PC-3 (cell line): Measurements from ENCODE around the gene C1QTNF5. TPM values are rescaled to one million over a fixed set of nuclear protein-coding genes. Genes with fewer than 3 reads are reported as not detected.

Experiments used
- ATAC-seq: fragments of 200-7000 bp; cut with Tn5 transposase; 2 replicates; pipeline ENCODE4 v1.9.1; 2020; ENCODE audit warnings: mild to moderate bottlenecking, moderate library complexity
- BruUV-seq: library from RNA; stranded (reverse); fragments of 400-500 nt; replicated peaks from 2 replicates; lab custom pipeline; 2021; lab: Mats Ljungman, UMichigan
- CTCF ChIA-PET: fragments of 300-600 bp; sonication (Branson Sonifier 250); formaldehyde crosslinking; loops from one replicate; lab custom pipeline; 2022; ENCODE audit warnings: antibody characterized with exemption; lab: Charles Lee
- POLR2A ChIA-PET: fragments of 300-600 bp; sonication (Branson Sonifier 250); formaldehyde crosslinking; loops from one replicate; lab custom pipeline; 2022; ENCODE audit warnings: antibody characterized with exemption; ENCODE audit not compliant: unreplicated experiment; lab: Charles Lee
- DNase-seq: peaks from one replicate; pipeline ENCODE4 v3.0.0-alpha.2; 2015
- H2AFZ ChIP-seq: fragments of 300-600 bp; sonication (generic); 2 replicates; pipeline ENCODE4 v1.6.0; 2016; ENCODE audit warnings: antibody characterized with exemption, low read length
- H3F3A ChIP-seq: fragments of 300-600 bp; sonication (generic); one replicate; pipeline ENCODE4 v1.6.0; 2017; ENCODE audit warnings: antibody characterized with exemption, low read length, control low read depth, mild to moderate bottlenecking; ENCODE audit not compliant: unreplicated experiment
- H3K27ac ChIP-seq: fragments of 300-600 bp; sonication (generic); 2 replicates; pipeline ENCODE4 v1.5.1; 2016; ENCODE audit warnings: mild to moderate bottlenecking, low read length
- H3K27me3 ChIP-seq: fragments of 300-600 bp; sonication (generic); 2 replicates; pipeline ENCODE4 v1.6.1; 2016; ENCODE audit warnings: low read length, mixed read lengths
- H3K36me3 ChIP-seq: fragments of 300-600 bp; sonication (generic); 2 replicates; pipeline ENCODE4 v1.6.1; 2016; ENCODE audit warnings: low read depth, mixed run types, low read length, mixed read lengths
- H3K4me1 ChIP-seq: fragments of 300-600 bp; sonication (generic); 2 replicates; pipeline ENCODE4 v1.5.1; 2016; ENCODE audit warnings: low read length; ENCODE audit not compliant: insufficient read depth
- H3K4me2 ChIP-seq: fragments of 300-600 bp; sonication (generic); 2 replicates; pipeline ENCODE4 v1.6.0; 2016; ENCODE audit warnings: low read length
- H3K4me3 ChIP-seq: fragments of 300-600 bp; sonication (generic); 2 replicates; pipeline ENCODE4 v1.5.1; 2016; ENCODE audit warnings: mild to moderate bottlenecking, low read length, mixed read lengths
- H3K79me2 ChIP-seq: fragments of 300-600 bp; sonication (generic); 2 replicates; pipeline ENCODE4 v1.6.1; 2017; ENCODE audit warnings: low read length, mixed read lengths
- H3K9ac ChIP-seq: fragments of 300-600 bp; sonication (generic); 2 replicates; pipeline ENCODE4 v1.6.0; 2016; ENCODE audit warnings: mild to moderate bottlenecking, low read length
- H3K9me2 ChIP-seq: fragments of 300-600 bp; sonication (generic); replicated peaks from 2 replicates; pipeline ENCODE4 v1.6.1; 2016; ENCODE audit warnings: mixed run types, low read length, mixed read lengths
- H3K9me3 ChIP-seq: fragments of 300-600 bp; sonication (generic); 2 replicates; pipeline ENCODE4 v1.6.1; 2016; ENCODE audit warnings: low read length, mixed read lengths
- H4K20me1 ChIP-seq: fragments of 300-600 bp; sonication (generic); 2 replicates; pipeline ENCODE4 v1.6.1; 2016; ENCODE audit warnings: low read length, mixed read lengths
- EZH2 ChIP-seq: fragments of 300-600 bp; sonication (generic); IDR thresholded peaks from one replicate; pipeline ENCODE4 v1.6.1; 2017; ENCODE audit warnings: antibody characterized with exemption, mild to moderate bottlenecking, low read length; ENCODE audit not compliant: unreplicated experiment
- EZH2phosphoT487 ChIP-seq: fragments of 300-600 bp; sonication (generic); IDR thresholded peaks from 2 replicates; pipeline ENCODE4 v1.6.1; 2018; ENCODE audit warnings: mild to moderate bottlenecking, antibody characterized with exemption, low read length, borderline replicate concordance
- intact Hi-C: fragments of 100-400 bp; cut with micrococcal nuclease; formaldehyde crosslinking; loops from 2 replicates; pipeline ENCODE4 v1.9.0; 2023
- total RNA-seq: library from RNA; depleted of rRNA; stranded (reverse); fragments of >200 nt; gene quantifications from 2 replicates; pipeline ENCODE4 v1.2.3, GENCODE V29; 2014
- TF ChIP-seq, protein P1 (sequence below): fragments of 300-600 bp; sonication (generic); conservative IDR thresholded peaks from 2 replicates; pipeline ENCODE4 v1.5.1; 2017; ENCODE audit warnings: antibody characterized with exemption, low read depth, mild to moderate bottlenecking, low read length

C1QTNF5 gene
- total RNA-seq, 1 experiment from 2014 or later = 2.0 TPM

DNA sequence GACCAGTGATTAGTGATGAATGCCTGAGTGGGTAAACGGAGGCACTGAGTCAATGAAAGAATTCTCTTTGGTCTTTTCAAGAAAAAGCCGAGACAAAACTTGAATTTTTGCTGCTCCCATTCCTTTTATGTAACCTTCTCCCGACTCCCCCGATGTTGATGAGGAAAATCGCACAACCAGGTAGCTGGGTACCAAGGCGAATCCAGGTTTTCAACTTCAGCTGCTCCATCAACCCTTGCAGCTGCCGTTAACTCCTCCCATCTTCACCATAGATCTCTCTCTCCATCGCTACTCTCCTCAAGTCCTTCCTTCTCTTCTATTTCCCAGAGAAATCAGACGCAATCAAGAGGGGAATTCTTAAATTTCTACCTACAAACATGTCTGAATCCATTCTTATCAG, 41.4 kb upstream of the C1QTNF5 start:
- no peaks in the 10 kb centered on the region for H3F3A ChIP-seq
- no peaks in the 10 kb centered on the region for H4K20me1 ChIP-seq
- intact Hi-C loops = no loop called here
- H3K9me2 ChIP-seq = no peaks in the 10 kb centered on the region
- H3K36me3 ChIP-seq = no peaks in the 10 kb centered on the region
- TSS peak; percentile 93 for BruUV-seq
- H3K4me3 ChIP-seq = peak overlapping the region; percentile 80
- H3K79me2 ChIP-seq = no peaks in the 10 kb centered on the region
- ChIA-PET CTCF (interaction anchor here (1.8 to 2.0 kb wide), 2 partner anchors 44 to 93 kb away, joined by 8 to 14 read pairs; no protein-coding TSS in a partner anchor), POLR2A (no interaction called here)
- H3K27ac ChIP-seq = peak overlapping the region; percentile 25
- no peaks in the 10 kb centered on the region for H3K9me3 ChIP-seq
- ATAC-seq (no peak), DNase-seq (no peak)
- peak overlapping the region; percentile 99 for H3K4me2 ChIP-seq
- TF ChIP-seq, protein P1, sequence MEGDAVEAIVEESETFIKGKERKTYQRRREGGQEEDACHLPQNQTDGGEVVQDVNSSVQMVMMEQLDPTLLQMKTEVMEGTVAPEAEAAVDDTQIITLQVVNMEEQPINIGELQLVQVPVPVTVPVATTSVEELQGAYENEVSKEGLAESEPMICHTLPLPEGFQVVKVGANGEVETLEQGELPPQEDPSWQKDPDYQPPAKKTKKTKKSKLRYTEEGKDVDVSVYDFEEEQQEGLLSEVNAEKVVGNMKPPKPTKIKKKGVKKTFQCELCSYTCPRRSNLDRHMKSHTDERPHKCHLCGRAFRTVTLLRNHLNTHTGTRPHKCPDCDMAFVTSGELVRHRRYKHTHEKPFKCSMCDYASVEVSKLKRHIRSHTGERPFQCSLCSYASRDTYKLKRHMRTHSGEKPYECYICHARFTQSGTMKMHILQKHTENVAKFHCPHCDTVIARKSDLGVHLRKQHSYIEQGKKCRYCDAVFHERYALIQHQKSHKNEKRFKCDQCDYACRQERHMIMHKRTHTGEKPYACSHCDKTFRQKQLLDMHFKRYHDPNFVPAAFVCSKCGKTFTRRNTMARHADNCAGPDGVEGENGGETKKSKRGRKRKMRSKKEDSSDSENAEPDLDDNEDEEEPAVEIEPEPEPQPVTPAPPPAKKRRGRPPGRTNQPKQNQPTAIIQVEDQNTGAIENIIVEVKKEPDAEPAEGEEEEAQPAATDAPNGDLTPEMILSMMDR = no peak
- no peak for TF ChIP-seq EZH2phosphoT487
- TF ChIP-seq EZH2 = no peak
- H2AFZ ChIP-seq = peak overlapping the region; percentile 82
- no peaks in the 10 kb centered on the region for H3K27me3 ChIP-seq
- H3K9ac ChIP-seq = peak overlapping the region; percentile 63
- peaks cover 34% of the 10 kb centered on the region for H3K4me1 ChIP-seq

DNA sequence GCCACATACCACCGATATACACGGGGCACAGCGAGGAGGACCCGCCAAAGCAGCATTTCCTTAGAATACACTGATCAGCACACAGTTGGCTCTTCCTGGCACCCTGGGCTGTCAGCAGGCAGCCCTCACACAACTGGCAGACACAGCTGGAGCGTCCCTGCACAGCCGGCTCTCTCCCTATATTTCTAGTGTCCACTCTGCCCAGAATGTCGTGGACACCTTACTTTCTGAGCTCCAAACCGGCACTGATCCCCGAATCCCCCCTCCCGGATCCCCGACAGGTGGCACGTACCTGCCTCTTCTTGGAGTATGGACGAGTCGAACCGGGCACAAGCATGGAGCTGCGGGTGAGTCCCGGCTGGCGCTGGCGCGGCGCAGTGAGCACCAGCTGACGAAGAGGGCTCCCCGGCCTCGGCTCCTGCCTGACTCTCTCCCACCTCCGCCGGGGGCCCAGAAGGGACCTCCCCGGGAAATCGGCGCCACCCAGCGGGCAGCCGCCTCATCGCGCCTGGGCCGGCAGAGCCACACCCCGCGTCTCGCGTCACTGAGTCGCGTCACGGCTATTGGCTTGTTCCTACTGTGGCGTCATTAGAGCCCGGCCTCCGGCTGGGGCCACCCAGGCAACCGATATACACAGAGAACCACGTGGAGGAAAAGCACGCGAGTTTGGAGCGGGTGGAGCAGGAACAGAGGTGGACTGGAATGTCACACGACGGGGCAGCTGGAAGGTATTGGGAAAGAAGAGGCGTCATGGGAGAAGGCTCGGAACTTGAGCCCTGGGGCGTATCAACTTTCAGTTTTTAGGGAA, 40.7 kb upstream of the C1QTNF5 start, which contains the start of gene USP2:
Gene USP2, minus strand, starts transcription at position 510 of the 808 bp plus-strand sequence. CDS start 8,210 bp downstream, outside the sequence.
- peak within 1 kb of the TSS; percentile 99 for H3K4me2 ChIP-seq
- H3K9me2 ChIP-seq = no peaks in the 10 kb centered on the region
- H3K9me3 ChIP-seq = no peaks in the 10 kb centered on the region
- no peaks in the 10 kb centered on the region for H3F3A ChIP-seq
- peak; percentile 97 for ATAC-seq
- peak within 1 kb of the TSS; percentile 63 for H3K9ac ChIP-seq
- no peaks in the 10 kb centered on the region for H3K27me3 ChIP-seq
- peaks cover 32% of the 10 kb centered on the region for H3K4me1 ChIP-seq
- no TSS peak for BruUV-seq
- no peaks in the 10 kb centered on the region for H3K79me2 ChIP-seq
- ChIA-PET POLR2A (interaction anchor here (0.7 kb wide), 1 partner anchor 43 kb away, joined by 4 read pairs; no protein-coding TSS in a partner anchor), CTCF (interaction anchor here (0.5 to 2.0 kb wide), 8 partner anchors 25 to 260 kb away, joined by 3 to 14 read pairs (median 5); partner anchors contain the start of genes CBL and HINFP)
- TF ChIP-seq, protein P1 = peak; percentile 96
- TF ChIP-seq EZH2 = no peak
- no peaks in the 10 kb centered on the region for H3K36me3 ChIP-seq
- peak within 1 kb of the TSS; percentile 95 for H2AFZ ChIP-seq
- intact Hi-C loops = loop anchor here (1.0 to 2.0 kb wide), 2 partner anchors 21 to 93 kb away; no protein-coding TSS in a partner anchor
- peak within 1 kb of the TSS; percentile 25 for H3K27ac ChIP-seq
- peak within 1 kb of the TSS; percentile 80 for H3K4me3 ChIP-seq
- no peaks in the 10 kb centered on the region for H4K20me1 ChIP-seq
- DNase-seq = peak; percentile 99
